Gastrocnemius medialis (tissue), 4 donors: ENCODE data around the gene EGF.
"Not testable (repeated sequence)": the region's sequence is repeated elsewhere in the genome, so short reads cannot be mapped to it uniquely, and the experiment has no call there.

Experiments
- CTCF ChIP-seq, 5 experiments: fragments of 450-650 bp in 3 of 5; fragments of 200-600 bp in 2 of 5; sonication (generic) in 2 of 5; IDR thresholded peaks in 4 of 5; conservative IDR thresholded peaks in 1 of 5; 1 replicate in 4 of 5; 2 replicates in 1 of 5; pipeline ENCODE4 v1.5.1; 2016 to 2019; ENCODE audit warnings: antibody characterized with exemption in 5 of 5, mild to moderate bottlenecking in 3 of 5, moderate library complexity in 3 of 5
- POLR2A ChIP-seq, 2 donors: fragments of 450-650 bp; IDR thresholded peaks; one replicate each; pipeline ENCODE4 v1.6.1; 2017; ENCODE audit warnings: antibody characterized with exemption in 2 of 2, mild to moderate bottlenecking in 2 of 2, moderate library complexity in 2 of 2

GRCh38 chr4:110039164-110039563, 126.5 kb downstream of the EGF start:
- not testable (repeated sequence) for TF ChIP-seq CTCF (IDR thresholded peaks at IDR 0.05 in 4 of 5, conservative IDR thresholded peaks at IDR 0.05 in 1 of 5); POLR2A (IDR thresholded peaks at IDR 0.05)
